ENCODE data around the gene FAHD2A. TPM values are rescaled to one million over a fixed set of nuclear protein-coding genes. Genes with fewer than 3 reads are reported as not detected.

The FAHD2A gene
- total RNA-seq, 1 experiment from 2014 or later = 25.4 TPM

DNA sequence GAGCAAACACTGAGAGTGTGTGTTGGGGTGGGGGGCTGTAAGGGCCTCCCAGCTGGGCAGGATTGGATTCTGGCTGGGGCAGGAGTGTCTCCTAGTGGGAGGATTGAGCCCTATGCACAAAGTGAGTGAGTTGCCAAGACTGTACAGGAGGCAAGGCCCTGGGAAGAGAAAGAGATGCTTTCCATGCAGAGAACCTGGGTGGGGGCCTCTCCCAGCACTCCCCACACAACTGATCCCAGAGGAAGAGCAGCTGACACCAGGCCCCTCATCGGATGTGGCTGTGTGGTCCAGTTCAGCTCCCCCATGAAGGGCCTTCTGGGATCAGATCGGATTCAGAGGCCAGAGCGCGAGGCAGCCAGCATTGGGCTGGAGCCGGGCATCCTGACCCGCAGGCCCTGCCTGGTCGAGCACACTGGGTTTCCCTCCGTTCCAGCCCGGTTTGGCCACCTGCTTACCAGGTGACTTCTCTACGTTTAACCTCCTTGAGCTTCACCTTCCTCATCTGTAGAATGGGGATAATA lies 49.4 kb upstream of the FAHD2A start:
- ChIA-PET POLR2A (no interaction called here), RAD21 (ENCODE audit: low non-redundant PET in 1 of 2, low total read pairs in 2 of 2, uncharacterized antibody in 2 of 2, unreplicated experiment in 2 of 2) (no interaction called here), CTCF (no interaction called here)
- Histone ChIP-seq H3K9ac (ENCODE audit: low read length) (no peak overlapping the region), H3K79me2 (ENCODE audit: insufficient read depth, low read length) (no peaks in the 10 kb centered on the region), H3K4me3 (replicated peaks in 1 of 2; ENCODE audit: low read depth in 1 of 2, low read length in 2 of 2) (no peak overlapping the region), H3K9me3 (ENCODE audit: control insufficient read depth in 1 of 2, insufficient read depth in 1 of 2, low read depth in 1 of 2, low read length in 2 of 2) (no peaks in the 10 kb centered on the region), H4K20me1 (ENCODE audit: insufficient read depth) (no peaks in the 10 kb centered on the region), H3K4me1 (ENCODE audit: control insufficient read depth in 1 of 2, insufficient read depth in 2 of 2, low read length in 2 of 2) (no peaks in the 10 kb centered on the region), H3K27me3 (ENCODE audit: insufficient read depth, low read length) (no peaks in the 10 kb centered on the region), H3K9me2 (ENCODE audit: insufficient read depth) (no peaks in the 10 kb centered on the region), H3K27ac (ENCODE audit: low read depth, low read length) (no peak overlapping the region), H3K36me3 (ENCODE audit: control insufficient read depth in 1 of 2, insufficient read depth in 2 of 2, low read length in 2 of 2) (no peaks in the 10 kb centered on the region), H2AFZ (ENCODE audit: low read depth, low read length, poor library complexity, severe bottlenecking) (no peak overlapping the region), H3K4me2 (ENCODE audit: low read length) (no peak overlapping the region)
- BruUV-seq (replicated peaks) = no TSS peak
- DNase-seq (ENCODE audit: low read depth, low spot score) (no peak), ATAC-seq (no peak)
- intact Hi-C loops (cut with micrococcal nuclease) = no loop called here
- no peak for TF ChIP-seq REST (IDR thresholded peaks at IDR 0.05; ENCODE audit: low read depth)
- TF ChIP-seq SIN3A (IDR thresholded peaks at IDR 0.05; ENCODE audit: low read depth) = no peak
- TF ChIP-seq ELF1 (IDR thresholded peaks at IDR 0.05; ENCODE audit: borderline replicate concordance, low read depth) = no peak
- no peak for TF ChIP-seq SP1 (IDR thresholded peaks at IDR 0.05; ENCODE audit: low read depth)
- TF ChIP-seq CTCF (IDR thresholded peaks at IDR 0.05 in 2 of 3, conservative IDR thresholded peaks at IDR 0.05 in 1 of 3; ENCODE audit: borderline replicate concordance in 1 of 3, insufficient read depth in 1 of 3, low read depth in 2 of 3, low read length in 2 of 3) = no peak
- TF ChIP-seq, protein P1, sequence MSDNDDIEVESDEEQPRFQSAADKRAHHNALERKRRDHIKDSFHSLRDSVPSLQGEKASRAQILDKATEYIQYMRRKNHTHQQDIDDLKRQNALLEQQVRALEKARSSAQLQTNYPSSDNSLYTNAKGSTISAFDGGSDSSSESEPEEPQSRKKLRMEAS (IDR thresholded peaks at IDR 0.05) = no peak
- TF ChIP-seq TCF7L2 (IDR thresholded peaks at IDR 0.05; ENCODE audit: borderline replicate concordance, extremely low read depth, insufficient read depth, insufficient read length) = no peak
- TF ChIP-seq YY1 (IDR thresholded peaks at IDR 0.05; ENCODE audit: extremely low read depth, insufficient replicate concordance, low read depth, low read length) = no peak
- no peak for TF ChIP-seq ATF3 (IDR thresholded peaks at IDR 0.05)

Measured in HCT116 (cell line).